AG09319 (cell line): ENCODE measurements around the gene KIF17.

Experiments
- DNase-seq: peaks from one replicate; pipeline ENCODE4 v3.0.0-alpha.2; 2010; ENCODE audit warnings: low read depth; ENCODE audit errors: extremely low read depth
- CTCF ChIP-seq: IDR thresholded peaks from 2 replicates; pipeline ENCODE4 v1.5.1; 2011; ENCODE audit warnings: low read depth, mild to moderate bottlenecking, inconsistent platforms, low read length, moderate library complexity

The KIF17 gene

GRCh38 chr1:20670936-20671335, 46.9 kb downstream of the KIF17 start:
- no peak for DNase-seq
- TF ChIP-seq CTCF = no peak

- no peak for DNase-seq
- no peak for TF ChIP-seq CTCF
Observed at GRCh38 chr1:20668581-20668980, 49.2 kb downstream of the KIF17 start.

GRCh38 chr1:20666804-20667203, 51.0 kb downstream of the KIF17 start:
- DNase-seq = no peak
- no peak for TF ChIP-seq CTCF

- no peak for TF ChIP-seq CTCF
- no peak for DNase-seq
Observed at GRCh38 chr1:20666146-20666545, 51.7 kb downstream of the KIF17 start.

GRCh38 chr1:20665726-20666125, 52.1 kb downstream of the KIF17 start:
- DNase-seq = no peak
- TF ChIP-seq CTCF = no peak

- no peak for DNase-seq
- TF ChIP-seq CTCF = no peak
Observed at GRCh38 chr1:20663969-20664715, 53.7 kb downstream of the KIF17 start.

- DNase-seq = no peak
Observed at GRCh38 chr1:20663365-20663764, 54.4 kb downstream of the KIF17 start.

More at GRCh38 chr1:20663365-20663764, 54.4 kb downstream of the KIF17 start:
- no peak for TF ChIP-seq CTCF
